T-helper 17 cell (primary cell): ENCODE data around the gene KLK10. TPM values are rescaled to one million over a fixed set of nuclear protein-coding genes. Genes with fewer than 3 reads are reported as not detected.
A peak's percentile ranks its signal among the peaks of the same experiment; 100 is the strongest.

Experiments
- ATAC-seq: fragments of 150-1000 bp; cut with Tn5 transposase; 2 replicates; pipeline ENCODE4 v1.10.0; 2021; ENCODE audit warnings: mild to moderate bottlenecking, moderate library complexity
- DNase-seq, 3 donors: peaks; one replicate each; pipeline versions ENCODE4 v3.0.0 to v3.0.0-alpha.2; 2020 to 2021
- H3K9me3 ChIP-seq: one replicate; pipeline ENCODE4 v1.7.0; 2013; ENCODE audit warnings: low read length, mild to moderate bottlenecking; ENCODE audit not compliant: control insufficient read depth, poor library complexity, severe bottlenecking
- H3K27ac Mint-ChIP-seq: one replicate; pipeline ENCODE4 v1.8.0; 2022; ENCODE audit warnings: mild to moderate bottlenecking, moderate library complexity, mixed read lengths
- H3K27me3 Mint-ChIP-seq: one replicate; pipeline ENCODE4 v1.8.0; 2022; ENCODE audit warnings: mixed read lengths
- H3K36me3 Mint-ChIP-seq: one replicate; pipeline ENCODE4 v1.8.0; 2022; ENCODE audit warnings: low read depth, mixed read lengths
- H3K4me1 Mint-ChIP-seq: one replicate; pipeline ENCODE4 v1.8.0; 2022; ENCODE audit warnings: mild to moderate bottlenecking, mixed read lengths
- H3K4me3 Mint-ChIP-seq: one replicate; pipeline ENCODE4 v1.8.0; 2022; ENCODE audit warnings: mild to moderate bottlenecking, moderate library complexity, mixed read lengths
- total RNA-seq, 4 donors: library from RNA in 2 of 4; stranded (reverse) in 2 of 4; gene quantifications; one replicate each; pipeline ENCODE4 v1.2.3 and lab custom pipeline; 2022 to 2026

The KLK10 gene
- total RNA-seq, 2 donors from 2014 or later, result not detected

GRCh38 chr19:51022526-51022925 lies 3.0 kb upstream of the KLK10 start:
- no peak overlapping the region for H3K27ac Mint-ChIP-seq
- peaks cover 66% of the 10 kb centered on the region for H3K27me3 Mint-ChIP-seq
- no peaks in the 10 kb centered on the region for H3K9me3 ChIP-seq
- H3K36me3 Mint-ChIP-seq, result peaks cover 10% of the 10 kb centered on the region
- no peak for ATAC-seq
- peaks cover 15% of the 10 kb centered on the region for H3K4me1 Mint-ChIP-seq
- DNase-seq, result no peak
- no peak overlapping the region for H3K4me3 Mint-ChIP-seq

- H3K4me1 Mint-ChIP-seq, result peaks cover 18% of the 10 kb centered on the region
- no peaks in the 10 kb centered on the region for H3K9me3 ChIP-seq
- H3K36me3 Mint-ChIP-seq, result peaks cover 9% of the 10 kb centered on the region
- DNase-seq, result no peak
- no peak overlapping the region for H3K27ac Mint-ChIP-seq
- H3K27me3 Mint-ChIP-seq, result peaks cover 67% of the 10 kb centered on the region
- no peak for ATAC-seq
- H3K4me3 Mint-ChIP-seq, result no peak overlapping the region
Observed at GRCh38 chr19:51020988-51021651, 1.6 kb upstream of the KLK10 start.

- ATAC-seq, result no peak
- peaks cover 18% of the 10 kb centered on the region for H3K4me1 Mint-ChIP-seq
- peaks cover 71% of the 10 kb centered on the region for H3K27me3 Mint-ChIP-seq
- no peaks in the 10 kb centered on the region for H3K9me3 ChIP-seq
- no peak for DNase-seq
- H3K27ac Mint-ChIP-seq, result no peak overlapping the region
- peaks cover 13% of the 10 kb centered on the region for H3K36me3 Mint-ChIP-seq
- H3K4me3 Mint-ChIP-seq, result peak overlapping the region; percentile 81
Observed at GRCh38 chr19:51018745-51019543, 565 bp downstream of the KLK10 start.

GRCh38 chr19:51016798-51017683 lies 2.5 kb downstream of the KLK10 start:
- ATAC-seq, result no peak
- Mint-ChIP-seq H3K27me3 (peaks cover 72% of the 10 kb centered on the region), H3K27ac (peak overlapping the region; percentile 32), H3K4me3 (peak overlapping the region; percentile 57), H3K36me3 (peaks cover 13% of the 10 kb centered on the region), H3K4me1 (peaks cover 16% of the 10 kb centered on the region)
- H3K9me3 ChIP-seq, result no peaks in the 10 kb centered on the region
- peak in 1 of 3 donors; percentile 16 for DNase-seq

- Mint-ChIP-seq H3K4me3 (no peak overlapping the region), H3K27me3 (peaks cover 76% of the 10 kb centered on the region), H3K27ac (no peak overlapping the region)
Observed at GRCh38 chr19:51015691-51016267, 3.7 kb downstream of the KLK10 start.

GRCh38 chr19:51014242-51014641 lies 5.3 kb downstream of the KLK10 start:
- Mint-ChIP-seq H3K27ac (no peak overlapping the region), H3K4me1 (peaks cover 12% of the 10 kb centered on the region), H3K4me3 (no peak overlapping the region), H3K36me3 (peaks cover 10% of the 10 kb centered on the region), H3K27me3 (peaks cover 82% of the 10 kb centered on the region)
- DNase-seq (no peak), ATAC-seq (no peak)
- H3K9me3 ChIP-seq, result no peaks in the 10 kb centered on the region

More at GRCh38 chr19:51015691-51016267, 3.7 kb downstream of the KLK10 start:
- Mint-ChIP-seq H3K4me1 (peaks cover 16% of the 10 kb centered on the region), H3K36me3 (peaks cover 13% of the 10 kb centered on the region)
- H3K9me3 ChIP-seq, result no peaks in the 10 kb centered on the region
- ATAC-seq, result no peak
- DNase-seq, result no peak

- ATAC-seq (no peak), DNase-seq (no peak)
- H3K27me3 Mint-ChIP-seq, result peaks cover 78% of the 10 kb centered on the region
- H3K9me3 ChIP-seq, result no peaks in the 10 kb centered on the region
- H3K27ac Mint-ChIP-seq, result no peak overlapping the region
- H3K4me1 Mint-ChIP-seq, result peaks cover 5% of the 10 kb centered on the region
- no peak overlapping the region for H3K4me3 Mint-ChIP-seq
- H3K36me3 Mint-ChIP-seq, result peaks cover 8% of the 10 kb centered on the region
Observed at GRCh38 chr19:51012661-51013190, 6.8 kb downstream of the KLK10 start.

- H3K27ac Mint-ChIP-seq, result no peak overlapping the region
- H3K27me3 Mint-ChIP-seq, result peaks cover 75% of the 10 kb centered on the region
- no peaks in the 10 kb centered on the region for H3K9me3 ChIP-seq
- ATAC-seq (no peak), DNase-seq (no peak)
- peaks cover 2% of the 10 kb centered on the region for H3K36me3 Mint-ChIP-seq
- H3K4me3 Mint-ChIP-seq, result no peak overlapping the region
- peaks cover 2% of the 10 kb centered on the region for H3K4me1 Mint-ChIP-seq
Observed at GRCh38 chr19:51010066-51010795, 9.3 kb downstream of the KLK10 start.

- ATAC-seq (no peak), DNase-seq (no peak)
- Mint-ChIP-seq H3K36me3 (no peaks in the 10 kb centered on the region), H3K27me3 (peaks cover 65% of the 10 kb centered on the region), H3K4me1 (peaks cover 2% of the 10 kb centered on the region), H3K27ac (no peak overlapping the region), H3K4me3 (no peak overlapping the region)
- H3K9me3 ChIP-seq, result no peaks in the 10 kb centered on the region
Observed at GRCh38 chr19:51009061-51009891, 10.2 kb downstream of the KLK10 start.

GRCh38 chr19:51007488-51007887 lies 12.0 kb downstream of the KLK10 start:
- Mint-ChIP-seq H3K27ac (no peak overlapping the region), H3K4me1 (peaks cover 2% of the 10 kb centered on the region), H3K36me3 (no peaks in the 10 kb centered on the region), H3K4me3 (no peak overlapping the region), H3K27me3 (peaks cover 50% of the 10 kb centered on the region)
- no peaks in the 10 kb centered on the region for H3K9me3 ChIP-seq
- ATAC-seq, result no peak
- DNase-seq, result no peak

GRCh38 chr19:51006406-51006805 lies 13.1 kb downstream of the KLK10 start:
- no peak for ATAC-seq
- Mint-ChIP-seq H3K27ac (no peak overlapping the region), H3K36me3 (peaks cover 2% of the 10 kb centered on the region), H3K27me3 (peaks cover 57% of the 10 kb centered on the region), H3K4me3 (no peak overlapping the region), H3K4me1 (peaks cover 2% of the 10 kb centered on the region)
- H3K9me3 ChIP-seq, result no peaks in the 10 kb centered on the region
- no peak for DNase-seq
